SK-N-SH treated with all-trans-retinoic acid at 6 μM for 48 hours (cell line): ENCODE measurements around the gene LRRC43.

ENCODE experiments used
- RARB ChIP-seq: fragments of 250-450 bp; sonication (Bioruptor Pico); IDR thresholded peaks from 2 replicates; pipeline ENCODE4 v1.8.0; 2021; ENCODE audit warnings: mild to moderate bottlenecking, moderate library complexity
- SNAI2 ChIP-seq: fragments of 250-450 bp; sonication (Bioruptor Pico); IDR thresholded peaks from 2 replicates; pipeline ENCODE4 v1.5.0; 2020; ENCODE audit warnings: mild to moderate bottlenecking, moderate library complexity
- TCF4 ChIP-seq: fragments of 250-450 bp; sonication (Bioruptor Pico); IDR thresholded peaks from 2 replicates; pipeline ENCODE4 v1.8.0; 2021; ENCODE audit warnings: mild to moderate bottlenecking, moderate library complexity, borderline replicate concordance
- TOX ChIP-seq: fragments of 250-450 bp; sonication (Bioruptor Pico); IDR thresholded peaks from 2 replicates; pipeline ENCODE4 v1.8.0; 2021; ENCODE audit warnings: mild to moderate bottlenecking, moderate library complexity, borderline replicate concordance
- ZFP3 ChIP-seq: fragments of 250-450 bp; sonication (Bioruptor Pico); IDR thresholded peaks from 2 replicates; pipeline ENCODE4 v1.5.0; 2020; ENCODE audit warnings: mild to moderate bottlenecking, moderate library complexity
- ZNF8 ChIP-seq: fragments of 450-650 bp; formaldehyde crosslinking; IDR thresholded peaks from 2 replicates; pipeline ENCODE4 v1.5.0; 2020; ENCODE audit warnings: mild to moderate bottlenecking, moderate library complexity
- TF ChIP-seq, protein P1 (sequence below): fragments of 250-450 bp; sonication (Bioruptor Pico); IDR thresholded peaks from 2 replicates; pipeline ENCODE4 v1.8.0; 2021; ENCODE audit warnings: low read depth, mild to moderate bottlenecking, moderate library complexity, borderline replicate concordance

GRCh38 chr12:122200541-122201175 lies 17.7 kb downstream of the LRRC43 start:
- TF ChIP-seq SNAI2 (CRISPR knock-in tag) = no peak
- no peak for TF ChIP-seq TCF4
- TF ChIP-seq, protein P1, sequence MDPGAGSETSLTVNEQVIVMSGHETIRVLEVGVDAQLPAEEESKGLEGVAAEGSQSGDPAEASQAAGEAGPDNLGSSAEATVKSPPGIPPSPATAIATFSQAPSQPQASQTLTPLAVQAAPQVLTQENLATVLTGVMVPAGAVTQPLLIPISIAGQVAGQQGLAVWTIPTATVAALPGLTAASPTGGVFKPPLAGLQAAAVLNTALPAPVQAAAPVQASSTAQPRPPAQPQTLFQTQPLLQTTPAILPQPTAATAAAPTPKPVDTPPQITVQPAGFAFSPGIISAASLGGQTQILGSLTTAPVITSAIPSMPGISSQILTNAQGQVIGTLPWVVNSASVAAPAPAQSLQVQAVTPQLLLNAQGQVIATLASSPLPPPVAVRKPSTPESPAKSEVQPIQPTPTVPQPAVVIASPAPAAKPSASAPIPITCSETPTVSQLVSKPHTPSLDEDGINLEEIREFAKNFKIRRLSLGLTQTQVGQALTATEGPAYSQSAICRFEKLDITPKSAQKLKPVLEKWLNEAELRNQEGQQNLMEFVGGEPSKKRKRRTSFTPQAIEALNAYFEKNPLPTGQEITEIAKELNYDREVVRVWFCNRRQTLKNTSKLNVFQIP (CRISPR knock-in tag) = no peak
- TF ChIP-seq ZFP3 (CRISPR knock-in tag) = no peak
- TF ChIP-seq ZNF8 (CRISPR knock-in tag) = no peak
- no peak for TF ChIP-seq RARB
- TF ChIP-seq TOX (CRISPR knock-in tag) = no peak
